ENCODE results near the gene ADTRP. TPM values are rescaled to one million over a fixed set of nuclear protein-coding genes. Genes with fewer than 3 reads are reported as not detected.
"Not testable (repeated sequence)": the region's sequence is repeated elsewhere in the genome, so short reads cannot be mapped to it uniquely, and the experiment has no call there.

ADTRP gene
- total RNA-seq, 2 experiments from 2014 or later, result not detected

DNA sequence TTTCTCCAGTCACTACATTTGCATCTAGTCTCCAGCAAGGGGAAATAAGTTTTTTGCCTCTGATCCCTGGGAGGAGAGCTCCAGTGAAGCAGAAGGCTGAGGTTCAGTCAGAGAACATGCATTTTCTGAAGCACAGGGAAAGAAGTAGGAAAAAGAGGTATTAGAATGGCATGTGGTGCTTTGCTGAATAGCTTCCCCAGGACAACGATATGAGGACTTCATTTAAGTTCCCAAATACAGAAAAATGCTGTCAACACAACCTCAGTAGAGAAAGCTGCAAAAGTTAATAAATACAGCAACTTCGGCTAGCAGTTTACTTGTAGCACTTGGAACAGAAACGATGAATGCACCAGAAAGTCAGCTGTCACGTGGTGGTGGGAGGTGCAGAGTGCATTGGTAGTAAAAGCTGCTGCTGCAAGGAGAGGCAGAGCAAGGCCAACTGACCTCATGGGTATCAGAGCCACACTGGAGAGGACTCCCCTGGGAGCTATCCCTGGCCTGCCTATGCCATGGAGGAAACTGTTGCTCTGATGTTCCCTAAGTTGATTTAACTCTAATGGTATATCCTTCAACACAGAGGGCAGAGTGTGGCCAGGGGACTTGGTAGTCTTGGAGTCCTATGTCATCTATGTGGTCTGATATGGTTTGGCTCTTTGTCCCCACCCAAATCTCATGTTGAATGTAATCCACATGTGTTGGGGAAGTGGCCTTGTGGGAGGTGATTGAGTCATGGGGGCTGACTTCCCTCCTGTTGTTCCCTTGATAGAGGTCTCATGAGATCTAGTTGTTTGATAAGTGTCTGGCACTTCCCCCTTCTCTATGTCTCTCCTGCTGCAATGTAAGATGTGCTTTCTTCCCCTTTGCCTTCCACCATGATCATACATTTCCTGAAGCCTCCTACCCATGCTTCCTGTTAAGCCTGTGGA, 85.9 kb downstream of the ADTRP start:
- intact Hi-C loops (cut with micrococcal nuclease; ENCODE audit: unreplicated experiment), result loop anchor here (10.0 kb wide), 1 partner anchor 912 kb away; no protein-coding TSS in a partner anchor
- ChIA-PET POLR2A (interaction anchor here (0.5 kb wide), 1 partner anchor 98 kb away, joined by 3 read pairs; no protein-coding TSS in a partner anchor), CTCF (ENCODE audit: unreplicated experiment) (no interaction called here)
- H3K36me3 ChIP-seq (ENCODE audit: insufficient read depth, low read length), result no peaks in the 10 kb centered on the region
- no peaks in the 10 kb centered on the region for H3K9me3 ChIP-seq (ENCODE audit: low read length)
- no TSS peak for BruUV-seq (replicated peaks)
- no peaks in the 10 kb centered on the region for H3K4me1 ChIP-seq (ENCODE audit: insufficient read depth, low read length, poor library complexity, severe bottlenecking)
- no peak for TF ChIP-seq EZH2phosphoT487 (IDR thresholded peaks at IDR 0.05; ENCODE audit: borderline replicate concordance, low read depth, low read length)
- TF ChIP-seq, protein P1, sequence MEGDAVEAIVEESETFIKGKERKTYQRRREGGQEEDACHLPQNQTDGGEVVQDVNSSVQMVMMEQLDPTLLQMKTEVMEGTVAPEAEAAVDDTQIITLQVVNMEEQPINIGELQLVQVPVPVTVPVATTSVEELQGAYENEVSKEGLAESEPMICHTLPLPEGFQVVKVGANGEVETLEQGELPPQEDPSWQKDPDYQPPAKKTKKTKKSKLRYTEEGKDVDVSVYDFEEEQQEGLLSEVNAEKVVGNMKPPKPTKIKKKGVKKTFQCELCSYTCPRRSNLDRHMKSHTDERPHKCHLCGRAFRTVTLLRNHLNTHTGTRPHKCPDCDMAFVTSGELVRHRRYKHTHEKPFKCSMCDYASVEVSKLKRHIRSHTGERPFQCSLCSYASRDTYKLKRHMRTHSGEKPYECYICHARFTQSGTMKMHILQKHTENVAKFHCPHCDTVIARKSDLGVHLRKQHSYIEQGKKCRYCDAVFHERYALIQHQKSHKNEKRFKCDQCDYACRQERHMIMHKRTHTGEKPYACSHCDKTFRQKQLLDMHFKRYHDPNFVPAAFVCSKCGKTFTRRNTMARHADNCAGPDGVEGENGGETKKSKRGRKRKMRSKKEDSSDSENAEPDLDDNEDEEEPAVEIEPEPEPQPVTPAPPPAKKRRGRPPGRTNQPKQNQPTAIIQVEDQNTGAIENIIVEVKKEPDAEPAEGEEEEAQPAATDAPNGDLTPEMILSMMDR (conservative IDR thresholded peaks at IDR 0.05; ENCODE audit: low read length), result no peak
- H4K20me1 ChIP-seq (ENCODE audit: insufficient read depth, low read length), result no peaks in the 10 kb centered on the region
- H2AFZ ChIP-seq (ENCODE audit: low read length), result no peak overlapping the region
- no peaks in the 10 kb centered on the region for H3K79me2 ChIP-seq (ENCODE audit: insufficient read depth, low read depth, low read length)
- DNase-seq (ENCODE audit: low spot score), result no peak
- no peak overlapping the region for H3K27ac ChIP-seq (ENCODE audit: low read depth, low read length, poor library complexity, severe bottlenecking)
- no peaks in the 10 kb centered on the region for H3K9me2 ChIP-seq (ENCODE audit: insufficient read depth, low read length)
- no peak overlapping the region for H3K4me3 ChIP-seq (ENCODE audit: low read depth, low read length, poor library complexity, severe bottlenecking)
- H3K4me2 ChIP-seq (ENCODE audit: low read length), result no peak overlapping the region

DNA sequence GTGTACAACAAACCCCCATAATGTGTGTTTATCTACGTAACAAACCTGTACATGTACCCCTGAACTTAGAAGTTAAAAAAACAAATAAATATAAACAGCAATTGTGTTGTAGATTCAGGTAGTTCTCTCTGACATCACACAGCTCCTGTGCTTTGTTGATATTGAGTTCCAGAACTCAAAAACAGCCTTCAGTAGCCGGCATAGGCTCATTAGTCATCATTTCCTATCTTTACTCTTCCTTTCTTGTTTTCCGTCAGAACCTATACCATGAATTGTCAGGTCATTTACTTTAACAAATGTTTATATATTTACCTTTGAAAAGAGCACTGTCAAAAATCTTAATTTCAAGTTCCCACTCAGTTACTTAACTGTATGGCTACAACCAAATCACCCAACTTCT, 88.8 kb downstream of the ADTRP start:
- CTCF ChIA-PET (ENCODE audit: unreplicated experiment), result no interaction called here
- intact Hi-C loops (cut with micrococcal nuclease; ENCODE audit: unreplicated experiment), result loop anchor here (1.0 to 10.0 kb wide), 2 partner anchors 8 to 915 kb away; no protein-coding TSS in a partner anchor

DNA sequence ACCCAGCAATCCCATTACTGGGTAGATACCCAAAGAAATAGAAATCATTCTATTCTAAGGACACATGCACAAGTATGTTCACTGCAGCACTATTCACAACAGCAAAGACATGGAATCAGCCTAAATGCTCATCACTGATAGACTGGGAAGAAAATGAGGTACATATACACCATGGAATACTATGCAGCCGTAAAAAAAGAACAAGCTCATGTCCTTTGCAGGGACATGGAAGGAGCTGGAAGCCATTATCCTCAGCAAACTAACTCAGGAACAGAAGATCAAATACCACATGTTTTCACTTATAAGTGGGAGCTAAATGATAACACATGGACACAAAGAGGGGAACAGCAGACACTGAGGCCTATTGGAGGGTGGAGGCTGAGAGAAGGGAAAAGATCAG, 89.2 kb downstream of the ADTRP start:
- H3K79me2 ChIP-seq (ENCODE audit: insufficient read depth, low read depth, low read length); POLR2A ChIA-PET; H3K36me3 ChIP-seq (ENCODE audit: insufficient read depth, low read length); DNase-seq (ENCODE audit: low spot score); CTCF ChIA-PET (ENCODE audit: unreplicated experiment); H3K4me2 ChIP-seq (ENCODE audit: low read length); BruUV-seq (replicated peaks); H3K27ac ChIP-seq (ENCODE audit: low read depth, low read length, poor library complexity, severe bottlenecking); H3K9me3 ChIP-seq (ENCODE audit: low read length); H2AFZ ChIP-seq (ENCODE audit: low read length); H3K4me3 ChIP-seq (ENCODE audit: low read depth, low read length, poor library complexity, severe bottlenecking); H3K9me2 ChIP-seq (ENCODE audit: insufficient read depth, low read length); H3K4me1 ChIP-seq (ENCODE audit: insufficient read depth, low read length, poor library complexity, severe bottlenecking); H4K20me1 ChIP-seq (ENCODE audit: insufficient read depth, low read length): not testable (repeated sequence)
- intact Hi-C loops (cut with micrococcal nuclease; ENCODE audit: unreplicated experiment), result loop anchor here (1.0 kb wide), 1 partner anchor 9 kb away; no protein-coding TSS in a partner anchor

More for the DNA sequence above, 88.8 kb downstream of the ADTRP start:
- Histone ChIP-seq H3K9me2 (ENCODE audit: insufficient read depth, low read length) (no peaks in the 10 kb centered on the region), H3K4me1 (ENCODE audit: insufficient read depth, low read length, poor library complexity, severe bottlenecking) (no peaks in the 10 kb centered on the region), H3K27ac (ENCODE audit: low read depth, low read length, poor library complexity, severe bottlenecking) (no peak overlapping the region), H3K79me2 (ENCODE audit: insufficient read depth, low read depth, low read length) (no peaks in the 10 kb centered on the region), H4K20me1 (ENCODE audit: insufficient read depth, low read length) (no peaks in the 10 kb centered on the region), H3K9me3 (ENCODE audit: low read length) (no peaks in the 10 kb centered on the region), H3K36me3 (ENCODE audit: insufficient read depth, low read length) (no peaks in the 10 kb centered on the region), H3K4me3 (ENCODE audit: low read depth, low read length, poor library complexity, severe bottlenecking) (no peak overlapping the region), H3K4me2 (ENCODE audit: low read length) (no peak overlapping the region), H2AFZ (ENCODE audit: low read length) (no peak overlapping the region)
- no peak for TF ChIP-seq EZH2phosphoT487 (IDR thresholded peaks at IDR 0.05; ENCODE audit: borderline replicate concordance, low read depth, low read length)
- TF ChIP-seq, protein P1 (conservative IDR thresholded peaks at IDR 0.05; ENCODE audit: low read length), result no peak
- no peak for DNase-seq (ENCODE audit: low spot score)
- POLR2A ChIA-PET, result no interaction called here
- no TSS peak for BruUV-seq (replicated peaks)

Measured in OCI-LY7 (cell line).